ENCODE measurements around the gene BACH2. TPM values are rescaled to one million over a fixed set of nuclear protein-coding genes. Genes with fewer than 3 reads are reported as not detected.

Gene BACH2
- polyA plus RNA-seq, 1 donor (not counting 4 experiments of a cell fraction or from before 2014, with no cell fraction given): 0.50 TPM

DNA sequence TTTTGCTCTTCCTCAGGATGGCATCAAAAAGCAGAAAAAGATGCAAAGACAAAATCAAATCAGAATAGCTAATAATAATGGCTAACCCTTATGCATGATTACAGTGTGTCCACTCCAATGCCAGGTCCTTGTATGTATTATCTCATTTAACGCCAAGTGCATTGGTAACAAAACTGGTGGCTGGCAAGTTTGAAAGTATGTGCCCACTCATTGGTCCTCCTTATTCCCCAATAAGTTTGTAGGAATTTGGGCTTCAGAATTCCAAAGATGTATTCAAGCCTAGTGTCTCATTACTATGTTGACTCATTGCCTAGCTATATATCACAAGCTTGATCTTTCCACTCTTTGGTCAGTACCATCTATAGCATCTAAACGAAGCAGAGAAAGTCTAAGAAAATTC lies 205.8 kb downstream of the BACH2 start:
- FAIRE-seq (peak; percentile 26), DNase-seq (ENCODE audit: low read depth, low spot score) (no peak)
- H4K20me1 ChIP-seq (ENCODE audit: control insufficient read depth, extremely low read depth, insufficient read depth, low read length): no peaks in the 10 kb centered on the region
- H3K9me1 ChIP-seq (ENCODE audit: control insufficient read depth, extremely low read depth, insufficient read depth, low read length): peaks cover 2% of the 10 kb centered on the region
- TF ChIP-seq EZH2 (IDR thresholded peaks at IDR 0.05; ENCODE audit: low read length): no peak
- no peak for TF ChIP-seq CTCF (optimal IDR thresholded peaks at IDR 0.05 in 1 of 3, IDR thresholded peaks at IDR 0.05 in 1 of 3, conservative IDR thresholded peaks at IDR 0.05 in 1 of 3; ENCODE audit: extremely low read depth in 1 of 3, insufficient read depth in 2 of 3, low read length in 3 of 3)
- H2AFZ ChIP-seq (ENCODE audit: control insufficient read depth, low read length): no peak overlapping the region
- peaks cover 30% of the 10 kb centered on the region for H3K4me1 ChIP-seq (ENCODE audit: control insufficient read depth, extremely low read depth, insufficient read depth, low read length)
- H3K9me3 ChIP-seq (ENCODE audit: control insufficient read depth, low read depth, low read length): no peaks in the 10 kb centered on the region
- no peak overlapping the region for H3K9ac ChIP-seq (ENCODE audit: control insufficient read depth, extremely low read depth, insufficient read depth, low read length)
- H3K79me2 ChIP-seq (ENCODE audit: control insufficient read depth, insufficient read depth, low read length): no peaks in the 10 kb centered on the region
- H3K27me3 ChIP-seq (ENCODE audit: control insufficient read depth, extremely low read depth, insufficient read depth, low read length): no peaks in the 10 kb centered on the region
- no peak overlapping the region for H3K4me3 ChIP-seq (ENCODE audit: control insufficient read depth in 2 of 3, extremely low read depth in 1 of 3, insufficient read depth in 2 of 3, low read depth in 1 of 3, low read length in 3 of 3)
- dilution Hi-C loops (cut with MboI; ENCODE audit: extremely low pct_ligation_motif_present, low sequenced_read_pairs): no loop called here
- no peak overlapping the region for H3K27ac ChIP-seq (ENCODE audit: control insufficient read depth, insufficient read depth, low read length)
- H3K36me3 ChIP-seq (ENCODE audit: control insufficient read depth in 2 of 2, extremely low read depth in 1 of 2, insufficient read depth in 2 of 2, low read length in 2 of 2): no peaks in the 10 kb centered on the region
- H3K4me2 ChIP-seq (ENCODE audit: control insufficient read depth, extremely low read depth, insufficient read depth, low read depth, low read length): no peak overlapping the region

DNA sequence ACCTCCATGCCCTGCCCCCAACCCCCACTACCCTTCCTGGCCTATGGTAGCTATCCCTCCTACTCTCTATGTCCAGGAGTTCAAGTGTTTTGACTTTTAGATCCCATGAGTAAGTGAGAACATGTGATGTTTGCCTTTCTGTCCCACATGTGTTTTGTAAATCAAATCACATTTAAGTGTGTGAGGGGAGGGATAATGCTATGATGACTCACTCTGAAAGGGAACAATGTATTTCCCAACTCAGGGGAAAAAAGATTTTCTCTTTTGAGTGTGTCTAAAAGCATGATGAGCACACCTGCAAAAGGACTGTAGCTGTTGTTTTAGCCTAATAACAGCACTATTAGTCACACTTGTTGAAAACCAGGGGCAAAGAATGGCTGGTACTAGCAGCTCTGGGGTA lies 208.6 kb downstream of the BACH2 start:
- Histone ChIP-seq H3K9ac (ENCODE audit: control insufficient read depth, extremely low read depth, insufficient read depth, low read length) (peak overlapping the region; percentile 50), H3K27me3 (ENCODE audit: control insufficient read depth, extremely low read depth, insufficient read depth, low read length) (no peaks in the 10 kb centered on the region), H3K79me2 (ENCODE audit: control insufficient read depth, insufficient read depth, low read length) (no peaks in the 10 kb centered on the region), H3K4me2 (ENCODE audit: control insufficient read depth, extremely low read depth, insufficient read depth, low read depth, low read length) (peak overlapping the region; percentile 56), H3K9me3 (ENCODE audit: control insufficient read depth, low read depth, low read length) (no peaks in the 10 kb centered on the region), H3K4me3 (ENCODE audit: control insufficient read depth in 2 of 3, extremely low read depth in 1 of 3, insufficient read depth in 2 of 3, low read depth in 1 of 3, low read length in 3 of 3) (no peak overlapping the region), H3K36me3 (ENCODE audit: control insufficient read depth in 2 of 2, extremely low read depth in 1 of 2, insufficient read depth in 2 of 2, low read length in 2 of 2) (no peaks in the 10 kb centered on the region), H3K4me1 (ENCODE audit: control insufficient read depth, extremely low read depth, insufficient read depth, low read length) (peaks cover 30% of the 10 kb centered on the region), H2AFZ (ENCODE audit: control insufficient read depth, low read length) (no peak overlapping the region), H4K20me1 (ENCODE audit: control insufficient read depth, extremely low read depth, insufficient read depth, low read length) (no peaks in the 10 kb centered on the region), H3K9me1 (ENCODE audit: control insufficient read depth, extremely low read depth, insufficient read depth, low read length) (peaks cover 2% of the 10 kb centered on the region), H3K27ac (ENCODE audit: control insufficient read depth, insufficient read depth, low read length) (peak overlapping the region; percentile 93)
- DNase-seq (ENCODE audit: low read depth, low spot score): peak; percentile 76
- dilution Hi-C loops (cut with MboI; ENCODE audit: extremely low pct_ligation_motif_present, low sequenced_read_pairs): no loop called here
- peak; percentile 95 for FAIRE-seq
- TF ChIP-seq EZH2 (IDR thresholded peaks at IDR 0.05; ENCODE audit: low read length): no peak
- TF ChIP-seq CTCF (optimal IDR thresholded peaks at IDR 0.05 in 1 of 3, IDR thresholded peaks at IDR 0.05 in 1 of 3, conservative IDR thresholded peaks at IDR 0.05 in 1 of 3; ENCODE audit: extremely low read depth in 1 of 3, insufficient read depth in 2 of 3, low read length in 3 of 3): no peak

Data from keratinocyte (primary cell).